ENCODE data around the gene SCNN1G. TPM values are rescaled to one million over a fixed set of nuclear protein-coding genes. Genes with fewer than 3 reads are reported as not detected.

SCNN1G gene
- total and polyA plus RNA-seq, 2 of the 13 experiments (the other 11 are each of a cell fraction or from before 2014, with no cell fraction given): not detected

DNA sequence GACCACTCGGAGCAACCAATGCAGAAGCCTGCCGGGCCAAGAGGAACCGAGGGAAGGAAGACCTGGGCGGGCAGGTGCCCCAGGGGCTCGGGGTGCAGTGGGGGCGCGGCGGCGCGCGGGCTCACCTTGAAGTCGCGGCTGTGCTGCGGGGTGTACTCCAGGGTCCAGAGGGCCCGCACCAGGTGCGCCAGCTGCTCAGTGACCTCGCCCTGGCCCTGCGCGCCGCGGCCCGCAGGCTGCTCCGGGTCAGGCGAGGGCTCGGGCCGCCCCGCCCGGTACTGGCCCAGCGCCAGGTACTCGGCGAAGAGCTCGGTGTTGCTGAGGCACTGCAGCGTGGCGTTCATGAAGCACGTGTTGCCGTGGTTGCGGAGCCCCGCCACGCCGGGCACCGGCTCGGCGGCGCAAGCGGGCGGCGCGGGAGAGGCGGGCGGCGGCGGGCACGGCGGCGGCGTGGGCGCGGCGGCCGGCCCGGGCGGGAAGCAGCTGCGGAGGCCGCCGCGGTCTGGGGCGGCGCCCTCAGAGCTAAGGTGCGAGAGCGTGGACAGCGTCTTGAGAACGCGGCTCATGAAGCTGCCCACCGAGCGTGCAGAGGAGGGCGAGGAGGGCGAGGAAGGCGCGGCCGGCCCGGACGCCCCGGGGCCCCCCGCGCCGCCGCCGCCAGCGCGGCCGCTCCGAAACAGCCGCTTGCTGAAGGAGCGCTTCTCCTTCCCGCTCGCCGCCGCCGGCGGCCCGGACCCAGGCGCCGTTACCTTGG, 33.9 kb upstream of the SCNN1G start (continued):
- 0 out of 2 replicates have a peak, but pooled peaks have one; percentile 43 for TF ChIP-seq SIN3A (IDR thresholded peaks at IDR 0.05; ENCODE audit: borderline replicate concordance, low read depth, low read length)
- TF ChIP-seq, protein P1, sequence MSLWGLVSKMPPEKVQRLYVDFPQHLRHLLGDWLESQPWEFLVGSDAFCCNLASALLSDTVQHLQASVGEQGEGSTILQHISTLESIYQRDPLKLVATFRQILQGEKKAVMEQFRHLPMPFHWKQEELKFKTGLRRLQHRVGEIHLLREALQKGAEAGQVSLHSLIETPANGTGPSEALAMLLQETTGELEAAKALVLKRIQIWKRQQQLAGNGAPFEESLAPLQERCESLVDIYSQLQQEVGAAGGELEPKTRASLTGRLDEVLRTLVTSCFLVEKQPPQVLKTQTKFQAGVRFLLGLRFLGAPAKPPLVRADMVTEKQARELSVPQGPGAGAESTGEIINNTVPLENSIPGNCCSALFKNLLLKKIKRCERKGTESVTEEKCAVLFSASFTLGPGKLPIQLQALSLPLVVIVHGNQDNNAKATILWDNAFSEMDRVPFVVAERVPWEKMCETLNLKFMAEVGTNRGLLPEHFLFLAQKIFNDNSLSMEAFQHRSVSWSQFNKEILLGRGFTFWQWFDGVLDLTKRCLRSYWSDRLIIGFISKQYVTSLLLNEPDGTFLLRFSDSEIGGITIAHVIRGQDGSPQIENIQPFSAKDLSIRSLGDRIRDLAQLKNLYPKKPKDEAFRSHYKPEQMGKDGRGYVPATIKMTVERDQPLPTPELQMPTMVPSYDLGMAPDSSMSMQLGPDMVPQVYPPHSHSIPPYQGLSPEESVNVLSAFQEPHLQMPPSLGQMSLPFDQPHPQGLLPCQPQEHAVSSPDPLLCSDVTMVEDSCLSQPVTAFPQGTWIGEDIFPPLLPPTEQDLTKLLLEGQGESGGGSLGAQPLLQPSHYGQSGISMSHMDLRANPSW (CRISPR knock-in tag; IDR thresholded peaks at IDR 0.05; ENCODE audit: borderline replicate concordance): no peak
- TF ChIP-seq ZNF792 (CRISPR knock-in tag; IDR thresholded peaks at IDR 0.05): peak; percentile 54; the same call in 1 of the 2 replicates
- TF ChIP-seq ZNF879 (CRISPR knock-in tag; IDR thresholded peaks at IDR 0.05): peak; percentile 89; the same call in 1 of the 2 replicates
- TF ChIP-seq HNRNPK (IDR thresholded peaks at IDR 0.05; ENCODE audit: low read depth, low read length, poor library complexity, severe bottlenecking): peak; percentile 51
- no peak for TF ChIP-seq SRSF9 (IDR thresholded peaks at IDR 0.05; ENCODE audit: borderline replicate concordance, insufficient read depth, low read depth, low read length, poor library complexity, severe bottlenecking)
- TF ChIP-seq SP140L (CRISPR knock-in tag; IDR thresholded peaks at IDR 0.05; ENCODE audit: borderline replicate concordance): no peak
- peak; percentile 82; the same call in 1 of the 2 replicates for TF ChIP-seq ZNF672 (CRISPR knock-in tag; IDR thresholded peaks at IDR 0.05)
- no peak for TF ChIP-seq ZNF354B (CRISPR knock-in tag; IDR thresholded peaks at IDR 0.05)
- TF ChIP-seq ZNF3 (CRISPR knock-in tag; IDR thresholded peaks at IDR 0.05): no peak
- peak; percentile 32; the same call in 1 of the 2 replicates for TF ChIP-seq ZNF703 (CRISPR knock-in tag; IDR thresholded peaks at IDR 0.05; ENCODE audit: borderline replicate concordance)
- TF ChIP-seq MTA1 (CRISPR knock-in tag; IDR thresholded peaks at IDR 0.05; ENCODE audit: borderline replicate concordance): peak; percentile 87; the same call in 1 of the 2 replicates
- TF ChIP-seq CEBPB (IDR thresholded peaks at IDR 0.05; ENCODE audit: borderline replicate concordance, low read depth, low read length): no peak
- TF ChIP-seq, protein P2, sequence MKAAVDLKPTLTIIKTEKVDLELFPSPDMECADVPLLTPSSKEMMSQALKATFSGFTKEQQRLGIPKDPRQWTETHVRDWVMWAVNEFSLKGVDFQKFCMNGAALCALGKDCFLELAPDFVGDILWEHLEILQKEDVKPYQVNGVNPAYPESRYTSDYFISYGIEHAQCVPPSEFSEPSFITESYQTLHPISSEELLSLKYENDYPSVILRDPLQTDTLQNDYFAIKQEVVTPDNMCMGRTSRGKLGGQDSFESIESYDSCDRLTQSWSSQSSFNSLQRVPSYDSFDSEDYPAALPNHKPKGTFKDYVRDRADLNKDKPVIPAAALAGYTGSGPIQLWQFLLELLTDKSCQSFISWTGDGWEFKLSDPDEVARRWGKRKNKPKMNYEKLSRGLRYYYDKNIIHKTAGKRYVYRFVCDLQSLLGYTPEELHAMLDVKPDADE (CRISPR knock-in tag; IDR thresholded peaks at IDR 0.05): 0 out of 2 replicates have a peak, but pooled peaks have one; percentile 55
- TF ChIP-seq, protein P3, sequence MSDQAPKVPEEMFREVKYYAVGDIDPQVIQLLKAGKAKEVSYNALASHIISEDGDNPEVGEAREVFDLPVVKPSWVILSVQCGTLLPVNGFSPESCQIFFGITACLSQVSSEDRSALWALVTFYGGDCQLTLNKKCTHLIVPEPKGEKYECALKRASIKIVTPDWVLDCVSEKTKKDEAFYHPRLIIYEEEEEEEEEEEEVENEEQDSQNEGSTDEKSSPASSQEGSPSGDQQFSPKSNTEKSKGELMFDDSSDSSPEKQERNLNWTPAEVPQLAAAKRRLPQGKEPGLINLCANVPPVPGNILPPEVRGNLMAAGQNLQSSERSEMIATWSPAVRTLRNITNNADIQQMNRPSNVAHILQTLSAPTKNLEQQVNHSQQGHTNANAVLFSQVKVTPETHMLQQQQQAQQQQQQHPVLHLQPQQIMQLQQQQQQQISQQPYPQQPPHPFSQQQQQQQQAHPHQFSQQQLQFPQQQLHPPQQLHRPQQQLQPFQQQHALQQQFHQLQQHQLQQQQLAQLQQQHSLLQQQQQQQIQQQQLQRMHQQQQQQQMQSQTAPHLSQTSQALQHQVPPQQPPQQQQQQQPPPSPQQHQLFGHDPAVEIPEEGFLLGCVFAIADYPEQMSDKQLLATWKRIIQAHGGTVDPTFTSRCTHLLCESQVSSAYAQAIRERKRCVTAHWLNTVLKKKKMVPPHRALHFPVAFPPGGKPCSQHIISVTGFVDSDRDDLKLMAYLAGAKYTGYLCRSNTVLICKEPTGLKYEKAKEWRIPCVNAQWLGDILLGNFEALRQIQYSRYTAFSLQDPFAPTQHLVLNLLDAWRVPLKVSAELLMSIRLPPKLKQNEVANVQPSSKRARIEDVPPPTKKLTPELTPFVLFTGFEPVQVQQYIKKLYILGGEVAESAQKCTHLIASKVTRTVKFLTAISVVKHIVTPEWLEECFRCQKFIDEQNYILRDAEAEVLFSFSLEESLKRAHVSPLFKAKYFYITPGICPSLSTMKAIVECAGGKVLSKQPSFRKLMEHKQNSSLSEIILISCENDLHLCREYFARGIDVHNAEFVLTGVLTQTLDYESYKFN (CRISPR knock-in tag; conservative IDR thresholded peaks at IDR 0.05): peak; percentile 47
- no peak for TF ChIP-seq HMG20A (CRISPR knock-in tag; IDR thresholded peaks at IDR 0.05; ENCODE audit: borderline replicate concordance)
- no peak for TF ChIP-seq SETDB1 (CRISPR knock-in tag; IDR thresholded peaks at IDR 0.05; ENCODE audit: borderline replicate concordance)
- TF ChIP-seq, protein P4, sequence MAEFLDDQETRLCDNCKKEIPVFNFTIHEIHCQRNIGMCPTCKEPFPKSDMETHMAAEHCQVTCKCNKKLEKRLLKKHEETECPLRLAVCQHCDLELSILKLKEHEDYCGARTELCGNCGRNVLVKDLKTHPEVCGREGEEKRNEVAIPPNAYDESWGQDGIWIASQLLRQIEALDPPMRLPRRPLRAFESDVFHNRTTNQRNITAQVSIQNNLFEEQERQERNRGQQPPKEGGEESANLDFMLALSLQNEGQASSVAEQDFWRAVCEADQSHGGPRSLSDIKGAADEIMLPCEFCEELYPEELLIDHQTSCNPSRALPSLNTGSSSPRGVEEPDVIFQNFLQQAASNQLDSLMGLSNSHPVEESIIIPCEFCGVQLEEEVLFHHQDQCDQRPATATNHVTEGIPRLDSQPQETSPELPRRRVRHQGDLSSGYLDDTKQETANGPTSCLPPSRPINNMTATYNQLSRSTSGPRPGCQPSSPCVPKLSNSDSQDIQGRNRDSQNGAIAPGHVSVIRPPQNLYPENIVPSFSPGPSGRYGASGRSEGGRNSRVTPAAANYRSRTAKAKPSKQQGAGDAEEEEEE (CRISPR knock-in tag; IDR thresholded peaks at IDR 0.05; ENCODE audit: borderline replicate concordance): no peak
- peak; percentile 89 for TF ChIP-seq SAP130 (CRISPR knock-in tag; IDR thresholded peaks at IDR 0.05; ENCODE audit: low read depth)
- peak; percentile 67 to 80 for TF ChIP-seq NR2F1 (CRISPR knock-in tag; IDR thresholded peaks at IDR 0.05)

Data from HepG2 (cell line).